Calu3 (cell line): Measurements from ENCODE around the gene CDH13. TPM values are rescaled to one million over a fixed set of nuclear protein-coding genes. Genes with fewer than 3 reads are reported as not detected.

ENCODE experiments used
- BruUV-seq: library from RNA; stranded (reverse); fragments of 400-500 nt; replicated peaks from 2 replicates; lab custom pipeline; 2021; lab: Mats Ljungman, UMichigan
- CTCF ChIA-PET: fragments of 300-600 bp; sonication (Branson Sonifier 250); formaldehyde crosslinking; loops from one replicate; lab custom pipeline; 2022; ENCODE audit warnings: antibody characterized with exemption; lab: Charles Lee
- DNase-seq: peaks from one replicate; pipeline ENCODE4 v3.0.0; 2022
- H3K27ac Mint-ChIP-seq: one replicate; pipeline ENCODE4 v1.8.0; 2022; ENCODE audit warnings: mixed read lengths; ENCODE audit not compliant: unreplicated experiment
- H3K27me3 Mint-ChIP-seq: one replicate; pipeline ENCODE4 v1.8.0; 2022; ENCODE audit warnings: mixed read lengths; ENCODE audit not compliant: unreplicated experiment
- H3K36me3 Mint-ChIP-seq: one replicate; pipeline ENCODE4 v1.8.0; 2022; ENCODE audit warnings: mild to moderate bottlenecking, moderate library complexity, mixed read lengths; ENCODE audit not compliant: insufficient read depth, unreplicated experiment
- H3K4me1 Mint-ChIP-seq: one replicate; pipeline ENCODE4 v1.8.0; 2022; ENCODE audit warnings: mild to moderate bottlenecking, low read depth, mixed read lengths; ENCODE audit not compliant: unreplicated experiment
- H3K4me3 Mint-ChIP-seq: one replicate; pipeline ENCODE4 v1.8.0; 2022; ENCODE audit warnings: mild to moderate bottlenecking, low read depth, moderate library complexity, mixed read lengths; ENCODE audit not compliant: unreplicated experiment
- H3K9me3 Mint-ChIP-seq: one replicate; pipeline ENCODE4 v1.8.0; 2022; ENCODE audit warnings: low read depth, mixed read lengths; ENCODE audit not compliant: unreplicated experiment
- CTCF ChIP-seq: fragments of 200-600 bp; IDR thresholded peaks from one replicate; pipeline ENCODE4 v1.8.0; 2022; ENCODE audit warnings: antibody characterized with exemption; ENCODE audit not compliant: unreplicated experiment
- intact Hi-C: fragments of 100-400 bp; cut with micrococcal nuclease; formaldehyde crosslinking; loops from one replicate; pipeline ENCODE4 v1.10.0; 2022; ENCODE audit not compliant: unreplicated experiment
- total RNA-seq: library from RNA; stranded (reverse); gene quantifications from 2 replicates; pipeline ENCODE4 v1.2.3, GENCODE V29; 2022

CDH13 gene
- total RNA-seq, 1 experiment from 2014 or later, result not detected

GRCh38 chr16:83704656-83705055 is 1077.9 kb downstream of the CDH13 start:
- H3K27ac Mint-ChIP-seq, result no peak overlapping the region
- no peak for DNase-seq
- CTCF ChIA-PET, result no interaction called here
- BruUV-seq, result no TSS peak
- no peak for TF ChIP-seq CTCF
- peaks cover 5% of the 10 kb centered on the region for H3K9me3 Mint-ChIP-seq
- H3K4me3 Mint-ChIP-seq, result no peak overlapping the region
- intact Hi-C loops, result no loop called here
- no peaks in the 10 kb centered on the region for H3K36me3 Mint-ChIP-seq
- no peaks in the 10 kb centered on the region for H3K4me1 Mint-ChIP-seq
- peaks cover 38% of the 10 kb centered on the region for H3K27me3 Mint-ChIP-seq

- intact Hi-C loops, result no loop called here
- CTCF ChIA-PET, result no interaction called here
- Mint-ChIP-seq H3K27ac (no peak overlapping the region), H3K27me3 (peaks cover 41% of the 10 kb centered on the region), H3K9me3 (peaks cover 5% of the 10 kb centered on the region), H3K36me3 (no peaks in the 10 kb centered on the region), H3K4me1 (no peaks in the 10 kb centered on the region), H3K4me3 (no peak overlapping the region)
- BruUV-seq, result no TSS peak
- DNase-seq, result no peak
- TF ChIP-seq CTCF, result no peak
Measured at GRCh38 chr16:83705856-83706255, 1079.1 kb downstream of the CDH13 start.

GRCh38 chr16:83706394-83706793 is 1079.6 kb downstream of the CDH13 start:
- DNase-seq, result no peak

GRCh38 chr16:83711069-83711468 is 1084.3 kb downstream of the CDH13 start:
- Mint-ChIP-seq H3K27me3 (peaks cover 35% of the 10 kb centered on the region), H3K36me3 (no peaks in the 10 kb centered on the region), H3K27ac (no peak overlapping the region), H3K4me3 (no peak overlapping the region), H3K4me1 (no peaks in the 10 kb centered on the region), H3K9me3 (peaks cover 5% of the 10 kb centered on the region)
- no TSS peak for BruUV-seq
- DNase-seq, result no peak
- intact Hi-C loops, result no loop called here
- CTCF ChIA-PET, result no interaction called here
- no peak for TF ChIP-seq CTCF

More at GRCh38 chr16:83706394-83706793, 1079.6 kb downstream of the CDH13 start:
- Mint-ChIP-seq H3K4me1 (no peaks in the 10 kb centered on the region), H3K27me3 (peaks cover 46% of the 10 kb centered on the region), H3K36me3 (no peaks in the 10 kb centered on the region), H3K9me3 (peaks cover 5% of the 10 kb centered on the region), H3K4me3 (no peak overlapping the region), H3K27ac (no peak overlapping the region)
- CTCF ChIA-PET, result no interaction called here
- intact Hi-C loops, result no loop called here
- no TSS peak for BruUV-seq
- TF ChIP-seq CTCF, result no peak
